ENCODE measurements around the gene MYL12B. TPM values are rescaled to one million over a fixed set of nuclear protein-coding genes. Genes with fewer than 3 reads are reported as not detected.
"Not testable (repeated sequence)": the region's sequence is repeated elsewhere in the genome, so short reads cannot be mapped to it uniquely, and the experiment has no call there.

Gene MYL12B
- total RNA-seq, 4 donors from 2014 or later = 78.2 to 558 (median 337) TPM

- WGBS, 2 donors (ENCODE audit: low coverage in 1 of 2) = 83 to 91% methylated on average over 5 to 8 of the region's 8 CpGs
- Histone ChIP-seq H3K36me3 (no peaks in the 10 kb centered on the region), H3K4me1 (peaks cover 5 to 33% (median 12%) of the 10 kb centered on the region in 4 donors), H3K27me3 (no peaks in the 10 kb centered on the region), H3K4me3 (peak overlapping the region in 2 of 4 donors; percentile 14 to 27), H3K9me3 (no peaks in the 10 kb centered on the region), H3K27ac (peak overlapping the region; percentile 79 to 88 (median 80))
- intact Hi-C loops (cut with DNase I; ENCODE audit: low total_unique reads) = no loop called here
- in situ Hi-C loops (cut with MboI; ENCODE audit: low pct_ligation_motif_present in 1 of 4, low pct_unique_long_range_greater_than_20kb in 1 of 4, low sequenced_read_pairs in 3 of 4) = no loop called here
- no peak for DNase-seq
- TF ChIP-seq, protein P1, sequence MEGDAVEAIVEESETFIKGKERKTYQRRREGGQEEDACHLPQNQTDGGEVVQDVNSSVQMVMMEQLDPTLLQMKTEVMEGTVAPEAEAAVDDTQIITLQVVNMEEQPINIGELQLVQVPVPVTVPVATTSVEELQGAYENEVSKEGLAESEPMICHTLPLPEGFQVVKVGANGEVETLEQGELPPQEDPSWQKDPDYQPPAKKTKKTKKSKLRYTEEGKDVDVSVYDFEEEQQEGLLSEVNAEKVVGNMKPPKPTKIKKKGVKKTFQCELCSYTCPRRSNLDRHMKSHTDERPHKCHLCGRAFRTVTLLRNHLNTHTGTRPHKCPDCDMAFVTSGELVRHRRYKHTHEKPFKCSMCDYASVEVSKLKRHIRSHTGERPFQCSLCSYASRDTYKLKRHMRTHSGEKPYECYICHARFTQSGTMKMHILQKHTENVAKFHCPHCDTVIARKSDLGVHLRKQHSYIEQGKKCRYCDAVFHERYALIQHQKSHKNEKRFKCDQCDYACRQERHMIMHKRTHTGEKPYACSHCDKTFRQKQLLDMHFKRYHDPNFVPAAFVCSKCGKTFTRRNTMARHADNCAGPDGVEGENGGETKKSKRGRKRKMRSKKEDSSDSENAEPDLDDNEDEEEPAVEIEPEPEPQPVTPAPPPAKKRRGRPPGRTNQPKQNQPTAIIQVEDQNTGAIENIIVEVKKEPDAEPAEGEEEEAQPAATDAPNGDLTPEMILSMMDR (IDR thresholded peaks at IDR 0.05) = no peak
- TF ChIP-seq POLR2AphosphoS5 (IDR thresholded peaks at IDR 0.05) = no peak
- no peak for TF ChIP-seq POLR2A (IDR thresholded peaks at IDR 0.05)
- no peak for TF ChIP-seq EP300 (IDR thresholded peaks at IDR 0.05; ENCODE audit: low read depth)
Observed at GRCh38 chr18:3219241-3219630, 42.7 kb upstream of the MYL12B start.

DNA sequence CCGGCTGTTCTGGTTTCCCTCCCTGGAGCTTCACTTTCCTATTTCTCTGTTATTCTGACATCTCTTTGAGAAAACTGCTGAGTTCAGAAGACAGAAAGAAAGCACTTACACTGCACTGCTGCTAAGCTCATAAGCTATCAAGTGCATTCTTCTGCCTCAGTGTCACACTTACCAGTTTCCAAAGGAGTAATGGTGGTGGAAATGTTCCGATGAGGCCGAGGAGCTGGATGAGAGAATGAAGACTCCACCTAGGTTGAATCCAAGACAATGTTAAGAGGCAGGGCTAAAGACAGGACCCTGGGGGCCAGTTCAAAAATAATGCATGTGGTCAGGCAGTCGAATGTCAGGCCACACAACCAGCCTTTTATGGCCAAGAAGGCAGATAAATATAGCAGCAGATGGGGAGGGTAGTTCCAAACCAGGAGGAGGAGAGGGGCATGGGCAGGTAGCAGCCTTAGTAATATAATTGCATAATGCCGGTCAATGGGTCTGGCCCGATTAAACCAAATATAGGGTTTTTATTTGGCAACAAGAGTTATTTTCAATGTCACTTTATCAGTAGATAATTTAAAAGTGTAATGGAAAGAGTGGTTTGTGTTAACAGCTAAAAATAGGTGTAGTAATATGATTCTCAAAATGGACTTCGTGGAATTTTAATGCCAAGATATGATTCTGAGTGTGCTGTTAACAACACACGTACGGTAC lies 42.1 kb upstream of the MYL12B start, which contains the start of gene MYOM1:
TSS of gene MYOM1 (minus strand) at position 338 of the 705 bp plus-strand sequence. CDS start 4,745 bp downstream, outside the sequence.
- 76 to 78% methylated on average over 5 to 9 of the region's 9 CpGs for WGBS, 2 donors (ENCODE audit: low coverage in 1 of 2)
- no peaks in the 10 kb centered on the region for H3K9me3 ChIP-seq
- in situ Hi-C loops (cut with MboI; ENCODE audit: low pct_ligation_motif_present in 1 of 4, low pct_unique_long_range_greater_than_20kb in 1 of 4, low sequenced_read_pairs in 3 of 4) (no loop called here), intact Hi-C loops (cut with DNase I; ENCODE audit: low total_unique reads) (no loop called here)
- DNase-seq = no peak
- H3K27me3 ChIP-seq = no peaks in the 10 kb centered on the region
- peaks cover 5 to 33% (median 12%) of the 10 kb centered on the region in 4 donors for H3K4me1 ChIP-seq
- H3K4me3 ChIP-seq = peak within 1 kb of the TSS in 2 of 4 donors; percentile 14 to 27
- peak within 1 kb of the TSS; percentile 79 to 88 (median 80) for H3K27ac ChIP-seq
- no peaks in the 10 kb centered on the region for H3K36me3 ChIP-seq
- TF ChIP-seq POLR2AphosphoS5 (IDR thresholded peaks at IDR 0.05) (no peak), EP300 (IDR thresholded peaks at IDR 0.05; ENCODE audit: low read depth) (no peak), POLR2A (IDR thresholded peaks at IDR 0.05) (no peak)
- TF ChIP-seq, protein P1 (IDR thresholded peaks at IDR 0.05) = no peak

DNA sequence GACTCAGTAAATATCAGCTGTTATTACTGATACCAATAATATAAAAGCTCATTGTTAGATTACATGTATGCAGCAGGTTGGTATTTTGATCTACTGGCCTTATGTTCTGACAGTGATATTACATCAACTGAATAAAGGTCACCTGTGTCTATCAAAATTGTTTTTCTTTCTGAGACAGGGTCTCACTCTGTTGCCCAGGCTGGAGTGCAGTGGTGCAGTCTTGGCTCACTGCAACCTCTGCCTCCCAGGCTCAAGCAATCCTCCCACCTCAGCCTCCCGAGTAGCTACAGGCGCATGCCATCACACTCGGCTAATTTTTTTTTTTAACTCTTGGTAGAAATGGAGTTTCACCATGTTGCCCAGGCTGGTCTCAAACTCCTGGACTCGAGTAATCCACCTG lies 41.1 kb upstream of the MYL12B start:
- H3K9me3 ChIP-seq; intact Hi-C loops (cut with DNase I; ENCODE audit: low total_unique reads); H3K4me3 ChIP-seq; H3K27ac ChIP-seq; DNase-seq; H3K36me3 ChIP-seq; H3K27me3 ChIP-seq; in situ Hi-C loops (cut with MboI; ENCODE audit: low pct_ligation_motif_present in 1 of 4, low pct_unique_long_range_greater_than_20kb in 1 of 4, low sequenced_read_pairs in 3 of 4): not testable (repeated sequence)
- 90 to 100% methylated on average over 1 to 4 of the region's 4 CpGs for WGBS, 2 donors (ENCODE audit: low coverage in 1 of 2)
- H3K4me1 ChIP-seq = peaks cover 5 to 40% (median 12%) of the 10 kb centered on the region in 4 donors

GRCh38 chr18:3221496-3221895 lies 40.4 kb upstream of the MYL12B start:
- no peak for TF ChIP-seq EP300 (IDR thresholded peaks at IDR 0.05; ENCODE audit: low read depth)
- TF ChIP-seq, protein P1 (IDR thresholded peaks at IDR 0.05) = no peak
- TF ChIP-seq POLR2A (IDR thresholded peaks at IDR 0.05) = no peak
- TF ChIP-seq POLR2AphosphoS5 (IDR thresholded peaks at IDR 0.05) = no peak
- Histone ChIP-seq H3K27ac (no peak overlapping the region), H3K36me3 (no peaks in the 10 kb centered on the region), H3K4me3 (no peak overlapping the region), H3K9me3 (no peaks in the 10 kb centered on the region), H3K4me1 (peaks cover 5 to 35% (median 12%) of the 10 kb centered on the region in 4 donors), H3K27me3 (no peaks in the 10 kb centered on the region)
- WGBS, 2 donors (ENCODE audit: low coverage in 1 of 2) = 92 to 100% methylated on average over 6 of the region's 6 CpGs
- in situ Hi-C loops (cut with MboI; ENCODE audit: low pct_ligation_motif_present in 1 of 4, low pct_unique_long_range_greater_than_20kb in 1 of 4, low sequenced_read_pairs in 3 of 4) (no loop called here), intact Hi-C loops (cut with DNase I; ENCODE audit: low total_unique reads) (no loop called here)
- DNase-seq = no peak

Measured in transverse colon (tissue), 4 donors.